GM12874 (cell line): ENCODE results near the gene TUBB4B.

Source experiments
- CTCF ChIP-seq: IDR thresholded peaks from 2 replicates; pipeline ENCODE4 v1.5.1; 2011; ENCODE audit warnings: low read depth, mild to moderate bottlenecking, control low read depth, low read length, moderate library complexity; ENCODE audit not compliant: insufficient read depth

The TUBB4B gene

DNA sequence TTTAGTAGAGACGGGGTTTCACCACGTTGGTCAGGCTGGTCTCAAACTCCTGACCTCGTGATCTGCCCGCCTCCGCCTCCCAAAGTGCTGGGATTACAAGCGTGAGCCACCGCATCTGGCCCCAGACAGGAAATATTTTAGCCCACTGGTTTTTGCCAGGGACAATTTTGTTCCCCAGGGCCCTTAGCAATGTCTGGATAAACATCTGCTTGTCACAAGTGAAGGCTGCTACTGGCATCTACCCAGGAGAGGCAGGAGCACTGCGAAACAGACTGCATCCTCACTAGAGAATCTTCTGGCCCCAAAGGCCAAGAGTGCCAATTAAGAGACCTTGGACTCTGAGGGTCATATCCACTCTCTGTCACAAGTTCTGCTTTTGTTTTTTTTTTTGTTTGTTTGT, 38.1 kb upstream of the TUBB4B start:
- TF ChIP-seq CTCF, result no peak

GRCh38 chr9:137204731-137205125, 36.4 kb upstream of the TUBB4B start:
- TF ChIP-seq CTCF, result no peak

DNA sequence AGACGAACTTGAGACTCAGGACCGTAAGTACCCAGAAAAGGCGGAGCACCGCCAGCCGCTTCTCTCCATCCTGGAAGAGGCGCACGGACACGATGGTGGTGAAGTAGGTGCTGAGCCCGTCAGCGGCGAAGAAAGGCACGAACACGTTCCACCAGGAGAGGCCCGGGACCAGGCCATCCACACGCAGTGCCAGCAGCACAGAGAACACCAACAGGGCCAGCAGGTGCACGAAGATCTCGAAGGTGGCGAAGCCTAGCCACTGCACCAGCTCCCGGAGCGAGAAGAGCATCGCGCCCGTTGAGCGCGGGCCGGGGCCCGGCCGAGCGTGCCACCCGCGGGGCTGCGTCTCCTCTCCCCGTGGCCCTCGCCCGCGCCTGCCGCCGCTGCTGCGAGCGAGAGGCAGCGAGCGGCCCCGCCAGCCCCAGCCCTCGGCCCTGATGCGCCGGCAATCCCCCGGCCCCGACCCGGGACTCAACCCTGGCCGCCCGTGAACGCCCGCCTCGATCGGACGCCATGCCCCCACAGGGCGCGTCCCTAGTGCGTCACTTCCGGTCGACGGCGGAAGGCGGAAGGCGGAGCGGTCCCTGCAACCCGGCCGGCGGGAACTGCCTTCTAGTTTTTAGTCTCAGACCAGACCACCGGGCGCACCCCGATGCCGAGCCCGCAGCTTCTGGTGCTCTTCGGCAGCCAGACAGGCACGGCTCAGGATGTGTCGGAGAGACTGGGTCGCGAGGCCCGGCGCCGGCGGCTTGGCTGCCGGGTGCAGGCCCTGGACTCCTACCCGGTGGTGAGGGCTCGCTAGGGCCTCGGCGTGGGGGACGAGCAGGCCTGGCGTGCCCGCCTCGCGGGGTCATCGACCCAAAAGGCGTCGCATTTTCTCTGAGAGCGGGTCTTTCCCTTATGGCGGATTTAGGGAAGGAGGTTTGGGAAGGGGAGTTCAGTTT, 35.7 kb upstream of the TUBB4B start, which contains the start of the genes NDOR1 and TMEM203:
Gene NDOR1 (plus strand): TSS at position 575 of the 944 bp plus-strand sequence. CDS start 78 bp downstream, at position 653.
Gene TMEM203 (minus strand): TSS at position 523 of the 944 bp plus-strand sequence. CDS start 234 bp downstream, at position 289.
- TF ChIP-seq CTCF, result no peak

GRCh38 chr9:137206602-137207001, 34.5 kb upstream of the TUBB4B start:
- no peak for TF ChIP-seq CTCF

DNA sequence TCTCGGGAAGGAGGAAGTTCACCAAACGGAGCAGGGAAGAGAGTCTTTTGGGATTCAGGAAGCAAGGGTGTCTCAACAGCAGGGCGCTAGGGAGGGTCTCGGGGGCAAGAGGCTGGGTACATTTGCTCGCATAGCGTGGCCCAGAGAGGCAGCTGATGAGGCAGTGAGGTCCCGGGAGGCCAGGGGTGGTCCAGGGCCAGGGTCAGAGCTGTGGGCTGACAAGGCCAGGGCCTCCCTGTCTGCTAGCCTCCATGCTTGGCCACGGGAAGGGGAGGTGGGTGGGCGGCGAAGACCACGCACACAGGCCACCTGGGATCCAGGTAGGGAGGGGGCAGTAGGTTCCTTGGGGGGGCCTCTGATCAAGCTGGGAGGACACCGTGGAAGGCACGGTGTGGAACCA, 29.6 kb upstream of the TUBB4B start:
- no peak for TF ChIP-seq CTCF

DNA sequence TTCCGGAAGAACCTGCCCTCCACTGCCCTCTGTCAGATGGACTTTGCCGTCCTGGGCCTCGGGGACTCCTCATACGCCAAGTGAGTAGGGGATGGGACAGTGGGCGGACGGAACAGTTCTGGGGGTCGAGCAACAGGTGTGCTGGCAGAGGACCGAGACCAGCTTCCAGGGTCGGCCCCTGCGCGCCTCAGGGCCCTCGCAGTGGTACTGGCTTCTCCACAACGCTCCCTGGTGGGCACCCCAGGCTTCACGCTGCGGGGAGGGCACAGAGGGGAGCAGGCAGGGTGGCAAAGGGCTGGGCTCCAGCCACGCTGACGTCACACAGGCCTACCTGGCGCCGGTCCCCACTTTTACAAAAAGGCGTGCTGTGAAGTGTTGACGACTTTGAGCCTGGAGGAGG, 28.6 kb upstream of the TUBB4B start:
- no peak for TF ChIP-seq CTCF

GRCh38 chr9:137213160-137214060, 27.7 kb upstream of the TUBB4B start:
- peak; percentile 29; the same call in 1 of the 2 replicates for TF ChIP-seq CTCF
